ENCODE data around the gene USP44.
"Not testable (repeated sequence)": the region's sequence is repeated elsewhere in the genome, so short reads cannot be mapped to it uniquely, and the experiment has no call there.

USP44 gene

DNA sequence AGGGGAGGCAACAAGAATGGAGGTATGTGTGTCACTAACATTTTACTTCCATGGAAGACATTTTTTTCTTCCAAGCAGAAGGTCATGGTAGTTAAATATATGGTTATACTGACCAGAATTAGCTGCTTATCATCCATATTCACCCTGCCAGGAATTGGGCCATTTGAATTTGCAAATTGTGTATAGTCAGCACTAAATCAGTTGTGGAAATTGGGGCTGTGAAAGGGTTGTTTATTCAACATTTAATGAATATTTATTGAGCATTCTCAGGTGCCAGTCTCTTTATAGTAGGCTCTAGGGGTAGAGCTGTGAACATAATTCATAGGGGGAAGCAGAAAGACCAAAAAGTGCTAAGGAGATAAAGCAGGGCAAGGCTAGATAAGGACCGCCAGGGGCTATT lies 39.3 kb downstream of the USP44 start:
- H3K4me1 Mint-ChIP-seq (ENCODE audit: low read depth) = no peaks in the 10 kb centered on the region
- H3K27me3 Mint-ChIP-seq (ENCODE audit: low read depth) = no peaks in the 10 kb centered on the region
- no peak overlapping the region for H3K4me3 Mint-ChIP-seq
- DNase-seq (ENCODE audit: low spot score) = no peak
- peaks cover 61% of the 10 kb centered on the region for H3K36me3 Mint-ChIP-seq (ENCODE audit: low read depth)
- no peak overlapping the region for H3K27ac Mint-ChIP-seq
- H3K9me3 Mint-ChIP-seq = no peaks in the 10 kb centered on the region

DNA sequence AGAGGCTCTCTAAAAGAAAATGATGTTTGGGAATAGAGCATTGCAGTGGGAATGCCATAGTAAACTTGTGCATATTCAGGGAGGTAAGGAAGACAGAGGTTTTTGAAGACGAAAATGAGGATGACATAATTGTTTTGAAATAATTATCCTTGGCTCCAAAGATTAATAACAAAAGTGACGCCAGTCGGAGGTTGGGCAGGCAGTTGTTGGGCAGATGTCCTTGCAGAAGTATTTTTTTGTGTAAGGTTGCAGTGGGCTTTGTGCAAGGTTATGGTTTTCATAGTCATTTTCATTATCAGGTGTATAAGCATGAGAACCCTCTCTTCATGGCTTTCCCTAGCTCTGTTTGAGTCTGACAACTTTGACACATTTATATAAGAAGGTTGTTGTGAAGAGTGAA lies 42.0 kb downstream of the USP44 start:
- H3K4me3 Mint-ChIP-seq = no peak overlapping the region
- DNase-seq (ENCODE audit: low spot score) = no peak
- peaks cover 66% of the 10 kb centered on the region for H3K36me3 Mint-ChIP-seq (ENCODE audit: low read depth)
- no peaks in the 10 kb centered on the region for H3K9me3 Mint-ChIP-seq
- no peak overlapping the region for H3K27ac Mint-ChIP-seq
- H3K4me1 Mint-ChIP-seq (ENCODE audit: low read depth) = no peaks in the 10 kb centered on the region
- no peaks in the 10 kb centered on the region for H3K27me3 Mint-ChIP-seq (ENCODE audit: low read depth)

- Mint-ChIP-seq H3K4me1 (ENCODE audit: low read depth) (peaks cover 2% of the 10 kb centered on the region), H3K36me3 (ENCODE audit: low read depth) (peaks cover 66% of the 10 kb centered on the region), H3K9me3 (no peaks in the 10 kb centered on the region), H3K4me3 (no peak overlapping the region), H3K27ac (no peak overlapping the region), H3K27me3 (ENCODE audit: low read depth) (no peaks in the 10 kb centered on the region)
- no peak for DNase-seq (ENCODE audit: low spot score)
These were observed 44.4 kb downstream of the USP44 start for GRCh38 chr12:95506707-95507523.

- H3K9me3 Mint-ChIP-seq = no peaks in the 10 kb centered on the region
- DNase-seq (ENCODE audit: low spot score) = no peak
- peaks cover 62% of the 10 kb centered on the region for H3K36me3 Mint-ChIP-seq (ENCODE audit: low read depth)
- no peak overlapping the region for H3K27ac Mint-ChIP-seq
- no peak overlapping the region for H3K4me3 Mint-ChIP-seq
- H3K4me1 Mint-ChIP-seq (ENCODE audit: low read depth) = peaks cover 3% of the 10 kb centered on the region
- H3K27me3 Mint-ChIP-seq (ENCODE audit: low read depth) = no peaks in the 10 kb centered on the region
These were observed 46.2 kb downstream of the USP44 start for GRCh38 chr12:95505039-95505438.

- DNase-seq (ENCODE audit: low spot score) = no peak
- no peaks in the 10 kb centered on the region for H3K9me3 Mint-ChIP-seq
- peaks cover 64% of the 10 kb centered on the region for H3K36me3 Mint-ChIP-seq (ENCODE audit: low read depth)
- no peak overlapping the region for H3K4me3 Mint-ChIP-seq
- H3K4me1 Mint-ChIP-seq (ENCODE audit: low read depth) = peaks cover 6% of the 10 kb centered on the region
- H3K27ac Mint-ChIP-seq = peak overlapping the region; percentile 32
- no peaks in the 10 kb centered on the region for H3K27me3 Mint-ChIP-seq (ENCODE audit: low read depth)
These were observed 47.1 kb downstream of the USP44 start for GRCh38 chr12:95504140-95504539.

- Mint-ChIP-seq H3K9me3 (no peaks in the 10 kb centered on the region), H3K27ac (no peak overlapping the region), H3K36me3 (ENCODE audit: low read depth) (peaks cover 72% of the 10 kb centered on the region), H3K4me1 (ENCODE audit: low read depth) (peaks cover 6% of the 10 kb centered on the region), H3K27me3 (ENCODE audit: low read depth) (no peaks in the 10 kb centered on the region), H3K4me3 (no peak overlapping the region)
- no peak for DNase-seq (ENCODE audit: low spot score)
These were observed 51.5 kb downstream of the USP44 start for GRCh38 chr12:95499772-95500171.

DNA sequence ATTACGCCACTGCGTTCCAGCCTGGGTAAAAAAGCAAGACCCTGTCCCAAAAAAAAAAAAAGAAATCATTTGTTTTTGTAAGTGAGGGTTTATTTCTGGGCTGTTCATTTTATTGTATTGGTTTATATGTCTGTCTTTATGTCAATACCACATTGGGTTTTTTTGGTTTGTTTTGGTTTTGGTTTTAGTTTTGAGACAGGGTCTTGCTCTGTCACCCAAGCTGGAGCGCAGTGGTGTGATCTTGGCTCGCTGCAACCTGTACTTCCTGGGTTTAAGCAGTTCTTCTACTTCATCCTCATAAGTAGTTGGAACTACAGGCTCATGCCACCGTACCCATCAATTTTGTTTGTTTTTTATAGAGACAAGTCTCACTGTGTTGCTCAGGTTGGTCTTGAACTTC lies 52.3 kb downstream of the USP44 start:
- H3K27me3 Mint-ChIP-seq (ENCODE audit: low read depth) = no peaks in the 10 kb centered on the region
- DNase-seq (ENCODE audit: low spot score) = no peak
- no peaks in the 10 kb centered on the region for H3K9me3 Mint-ChIP-seq
- peaks cover 69% of the 10 kb centered on the region for H3K36me3 Mint-ChIP-seq (ENCODE audit: low read depth)
- H3K4me3 Mint-ChIP-seq = no peak overlapping the region
- H3K4me1 Mint-ChIP-seq (ENCODE audit: low read depth) = peaks cover 6% of the 10 kb centered on the region
- no peak overlapping the region for H3K27ac Mint-ChIP-seq

DNA sequence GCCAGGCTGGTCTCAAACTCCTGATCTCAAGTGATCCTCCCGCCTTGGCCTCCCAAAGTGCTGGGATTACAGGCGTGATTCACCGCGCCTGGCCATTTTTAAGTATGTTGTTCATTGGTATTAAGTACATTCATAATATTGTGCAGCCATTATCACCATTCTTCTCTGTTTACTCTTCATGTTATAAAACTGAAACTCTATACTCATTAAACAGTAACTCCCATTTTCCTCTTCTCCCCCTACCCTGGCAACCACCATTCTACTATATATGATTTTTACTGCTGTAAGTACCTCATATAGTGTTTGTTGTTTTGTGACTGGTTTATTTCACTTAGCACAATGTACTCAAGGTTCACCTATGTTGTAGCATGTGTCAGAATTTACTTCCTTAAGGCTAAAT lies 54.2 kb downstream of the USP44 start:
- no peaks in the 10 kb centered on the region for H3K9me3 Mint-ChIP-seq
- no peak for DNase-seq (ENCODE audit: low spot score)
- H3K36me3 Mint-ChIP-seq (ENCODE audit: low read depth) = peaks cover 56% of the 10 kb centered on the region
- peaks cover 4% of the 10 kb centered on the region for H3K4me1 Mint-ChIP-seq (ENCODE audit: low read depth)
- no peaks in the 10 kb centered on the region for H3K27me3 Mint-ChIP-seq (ENCODE audit: low read depth)
- H3K4me3 Mint-ChIP-seq = no peak overlapping the region
- no peak overlapping the region for H3K27ac Mint-ChIP-seq

DNA sequence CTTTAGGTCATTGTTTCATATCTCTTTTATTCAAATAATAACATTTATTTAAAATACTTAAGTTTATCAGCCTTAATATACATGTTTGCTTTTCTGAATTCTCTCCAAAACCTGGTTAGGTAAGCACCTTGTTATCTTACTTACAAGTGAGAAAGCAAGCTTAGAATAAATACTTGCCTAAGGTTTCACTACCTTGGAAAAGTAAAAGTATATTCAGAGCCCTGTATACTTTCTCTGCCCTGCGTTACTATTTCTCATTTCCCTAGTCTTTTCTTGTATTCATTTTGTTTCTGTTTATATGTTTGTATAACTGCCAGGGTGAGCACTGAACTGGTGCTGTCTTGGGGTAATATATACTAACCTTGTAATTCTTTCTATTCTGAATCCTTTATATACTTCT lies 55.8 kb downstream of the USP44 start:
- Mint-ChIP-seq H3K4me1 (ENCODE audit: low read depth) (peaks cover 4% of the 10 kb centered on the region), H3K27ac (no peak overlapping the region), H3K4me3 (no peak overlapping the region), H3K9me3 (no peaks in the 10 kb centered on the region), H3K27me3 (ENCODE audit: low read depth) (no peaks in the 10 kb centered on the region), H3K36me3 (ENCODE audit: low read depth) (peaks cover 55% of the 10 kb centered on the region)
- DNase-seq (ENCODE audit: low spot score) = no peak

DNA sequence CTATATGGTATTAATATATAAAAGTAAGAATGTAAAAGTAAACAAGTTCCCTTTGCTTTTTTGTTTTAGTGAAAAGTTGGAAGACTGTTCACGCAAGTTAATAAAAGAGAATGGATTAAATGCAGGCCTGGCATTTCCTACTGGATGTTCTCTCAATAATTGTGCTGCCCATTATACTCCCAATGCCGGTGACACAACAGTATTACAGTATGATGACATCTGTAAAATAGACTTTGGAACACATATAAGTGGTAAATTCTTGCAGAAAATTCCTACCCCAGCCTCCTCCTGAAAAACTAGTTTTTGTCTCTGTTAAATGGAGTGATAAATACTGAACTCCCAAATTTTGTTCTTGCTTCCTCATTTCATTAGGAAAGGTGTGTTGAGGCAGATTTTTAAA lies 56.4 kb downstream of the USP44 start:
- Mint-ChIP-seq H3K27me3 (ENCODE audit: low read depth) (no peaks in the 10 kb centered on the region), H3K9me3 (no peaks in the 10 kb centered on the region), H3K36me3 (ENCODE audit: low read depth) (peaks cover 54% of the 10 kb centered on the region), H3K4me1 (ENCODE audit: low read depth) (peaks cover 3% of the 10 kb centered on the region), H3K27ac (no peak overlapping the region), H3K4me3 (no peak overlapping the region)
- no peak for DNase-seq (ENCODE audit: low spot score)

- no peak for DNase-seq (ENCODE audit: low spot score)
- Mint-ChIP-seq H3K27me3 (ENCODE audit: low read depth) (no peaks in the 10 kb centered on the region), H3K4me3 (no peak overlapping the region), H3K36me3 (ENCODE audit: low read depth) (peaks cover 39% of the 10 kb centered on the region), H3K27ac (no peak overlapping the region), H3K9me3 (no peaks in the 10 kb centered on the region), H3K4me1 (ENCODE audit: low read depth) (no peaks in the 10 kb centered on the region)
These were observed 58.8 kb downstream of the USP44 start for GRCh38 chr12:95492462-95492861.

DNA sequence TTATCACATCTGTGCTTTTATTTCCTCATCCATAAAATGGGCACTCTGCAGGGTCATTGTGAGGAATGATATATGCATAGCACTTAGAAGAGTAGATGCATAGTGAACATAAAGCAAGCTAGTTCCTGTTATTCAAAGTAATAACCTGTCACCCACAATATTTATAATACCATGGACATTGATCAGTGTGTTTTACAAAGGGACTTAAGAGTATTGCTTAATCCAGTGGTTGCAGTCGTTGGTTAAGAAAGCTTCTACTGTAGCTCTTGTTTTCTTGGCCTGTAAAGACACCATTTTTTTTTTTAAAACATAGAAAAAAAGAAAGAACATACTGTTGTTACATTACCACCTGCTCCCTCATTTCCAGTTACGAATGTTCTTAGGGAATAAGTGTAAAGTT lies 64.3 kb downstream of the USP44 start:
- Mint-ChIP-seq H3K36me3 (ENCODE audit: low read depth) (peaks cover 29% of the 10 kb centered on the region), H3K4me3 (no peak overlapping the region), H3K27me3 (ENCODE audit: low read depth) (no peaks in the 10 kb centered on the region), H3K27ac (no peak overlapping the region), H3K4me1 (ENCODE audit: low read depth) (peaks cover 9% of the 10 kb centered on the region), H3K9me3 (no peaks in the 10 kb centered on the region)
- no peak for DNase-seq (ENCODE audit: low spot score)

GRCh38 chr12:95484524-95484923 lies 66.8 kb downstream of the USP44 start:
- Mint-ChIP-seq H3K27ac (no peak overlapping the region), H3K4me1 (ENCODE audit: low read depth) (peaks cover 28% of the 10 kb centered on the region), H3K36me3 (ENCODE audit: low read depth) (peaks cover 38% of the 10 kb centered on the region), H3K9me3 (no peaks in the 10 kb centered on the region), H3K27me3 (ENCODE audit: low read depth) (no peaks in the 10 kb centered on the region), H3K4me3 (no peak overlapping the region)
- no peak for DNase-seq (ENCODE audit: low spot score)

- H3K27me3 Mint-ChIP-seq (ENCODE audit: low read depth); H3K27ac Mint-ChIP-seq; H3K4me3 Mint-ChIP-seq; H3K9me3 Mint-ChIP-seq; DNase-seq (ENCODE audit: low spot score): not testable (repeated sequence)
- H3K36me3 Mint-ChIP-seq (ENCODE audit: low read depth) = peaks cover 53% of the 10 kb centered on the region
- peaks cover 41% of the 10 kb centered on the region for H3K4me1 Mint-ChIP-seq (ENCODE audit: low read depth)
These were observed 68.7 kb downstream of the USP44 start for GRCh38 chr12:95482564-95482963.

DNA sequence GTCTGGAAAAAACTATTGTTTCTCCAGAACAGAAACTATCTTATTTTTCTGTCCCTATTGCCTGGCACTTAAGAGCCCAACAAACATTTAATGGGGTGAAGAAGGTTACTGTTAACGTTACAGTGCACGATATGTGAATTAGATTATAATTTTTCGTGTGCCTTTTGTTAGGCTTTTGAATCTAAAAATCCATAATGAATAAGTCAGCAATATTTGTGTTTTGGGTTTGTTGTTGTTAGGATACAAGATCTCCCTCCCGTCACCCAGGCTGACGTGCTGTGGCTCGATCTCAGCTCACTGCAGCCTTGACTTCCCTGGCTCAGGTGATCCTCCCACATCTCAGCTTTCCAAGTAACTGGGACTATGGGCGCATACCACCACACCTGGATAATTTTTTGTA lies 69.4 kb downstream of the USP44 start:
- Mint-ChIP-seq H3K27ac (no peak overlapping the region), H3K27me3 (ENCODE audit: low read depth) (no peaks in the 10 kb centered on the region), H3K4me1 (ENCODE audit: low read depth) (peaks cover 41% of the 10 kb centered on the region), H3K36me3 (ENCODE audit: low read depth) (peaks cover 54% of the 10 kb centered on the region), H3K9me3 (no peaks in the 10 kb centered on the region), H3K4me3 (no peak overlapping the region)
- DNase-seq (ENCODE audit: low spot score) = no peak

All from T-helper 2 cell treated with Interferon-gamma antibody and Interleukin-4, amounts not matched to agents 5 μg/mL and 100 μg/mL, for 36 hours (primary cell).